ENCODE data around the gene RPE65. TPM values are rescaled to one million over a fixed set of nuclear protein-coding genes. Genes with fewer than 3 reads are reported as not detected.
"Not testable (repeated sequence)": the region's sequence is repeated elsewhere in the genome, so short reads cannot be mapped to it uniquely, and the experiment has no call there.

Gene RPE65
- total and polyA plus RNA-seq, 2 donors (not counting 1 experiment from before 2014, with no cell fraction given) = not detected

DNA sequence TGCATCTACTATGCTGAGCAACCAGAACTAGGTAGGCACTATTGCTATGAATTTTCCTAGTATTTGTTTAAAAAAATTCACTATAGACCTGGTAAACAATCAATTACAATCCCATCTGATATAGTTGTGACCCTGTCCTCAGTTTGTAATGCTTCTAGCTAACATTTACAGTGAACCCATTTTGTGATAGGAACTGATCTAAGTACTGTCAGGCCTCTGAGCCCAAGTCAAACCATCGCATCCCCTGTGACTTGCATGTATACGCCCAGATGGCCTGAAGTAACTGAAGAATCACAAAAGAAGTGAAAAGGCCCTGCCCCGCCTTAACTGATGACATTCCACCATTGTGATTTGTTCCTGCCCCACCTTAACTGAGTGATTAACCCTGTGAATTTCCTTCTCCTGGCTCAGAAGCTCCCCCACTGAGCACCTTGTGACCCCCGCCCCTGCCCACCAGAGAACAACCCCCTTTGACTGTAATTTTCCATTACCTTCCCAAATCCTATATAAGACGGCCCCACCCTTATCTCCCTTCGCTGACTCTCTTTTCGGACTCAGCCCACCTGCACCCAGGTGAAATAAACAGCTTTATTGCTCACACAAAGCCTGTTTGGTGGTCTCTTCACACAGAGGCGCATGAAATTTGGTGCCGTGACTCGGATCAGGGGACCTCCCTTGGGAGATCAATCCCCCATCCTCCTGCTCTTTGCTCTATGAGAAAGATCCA, 63.8 kb downstream of the RPE65 start:
- DNase-seq; H3K79me2 ChIP-seq (ENCODE audit: control insufficient read depth, insufficient read depth, low read length); H3K9me3 Mint-ChIP-seq (ENCODE audit: insufficient read depth); H3K27me3 Mint-ChIP-seq; CTCF ChIA-PET; POLR2A ChIA-PET; H3K4me3 Mint-ChIP-seq; intact Hi-C loops (cut with micrococcal nuclease); H3K27me3 ChIP-seq (replicated peaks in 1 of 4; ENCODE audit: control extremely low read depth in 1 of 4, control insufficient read depth in 3 of 4, insufficient read depth in 4 of 4, low read length in 3 of 4); H2AFZ ChIP-seq (ENCODE audit: insufficient read depth, low read depth, low read length, poor library complexity, severe bottlenecking); H3K9me3 ChIP-seq (ENCODE audit: control extremely low read depth in 1 of 3, control insufficient read depth in 2 of 3, insufficient read depth in 1 of 3, low read length in 2 of 3); H3K27ac ChIP-seq (ENCODE audit: low read length in 2 of 2); H3K4me1 Mint-ChIP-seq; H3K4me3 ChIP-seq (ENCODE audit: control extremely low read depth in 1 of 5, extremely low read depth in 1 of 5, insufficient read depth in 1 of 5, low read depth in 2 of 5, low read length in 4 of 5); ATAC-seq (ENCODE audit: low read depth); H3K4me2 ChIP-seq (replicated peaks; ENCODE audit: low read depth, low read length, poor library complexity, severe bottlenecking); H4K20me1 ChIP-seq (ENCODE audit: control insufficient read depth, insufficient read depth, low read length, poor library complexity, severe bottlenecking); H3K27ac Mint-ChIP-seq; H3K36me3 ChIP-seq (replicated peaks in 1 of 2; ENCODE audit: control extremely low read depth in 1 of 2, control insufficient read depth in 1 of 2, extremely low read depth in 1 of 2, insufficient read depth in 2 of 2, low read length in 1 of 2); H3K4me1 ChIP-seq (ENCODE audit: control insufficient read depth in 2 of 2, insufficient read depth in 2 of 2, low read length in 2 of 2); H3K9ac ChIP-seq (ENCODE audit: low read length): not testable (repeated sequence)
- WGBS (ENCODE audit: insufficient coverage) = 94% methylated on average over 3 of the region's 10 CpGs

DNA sequence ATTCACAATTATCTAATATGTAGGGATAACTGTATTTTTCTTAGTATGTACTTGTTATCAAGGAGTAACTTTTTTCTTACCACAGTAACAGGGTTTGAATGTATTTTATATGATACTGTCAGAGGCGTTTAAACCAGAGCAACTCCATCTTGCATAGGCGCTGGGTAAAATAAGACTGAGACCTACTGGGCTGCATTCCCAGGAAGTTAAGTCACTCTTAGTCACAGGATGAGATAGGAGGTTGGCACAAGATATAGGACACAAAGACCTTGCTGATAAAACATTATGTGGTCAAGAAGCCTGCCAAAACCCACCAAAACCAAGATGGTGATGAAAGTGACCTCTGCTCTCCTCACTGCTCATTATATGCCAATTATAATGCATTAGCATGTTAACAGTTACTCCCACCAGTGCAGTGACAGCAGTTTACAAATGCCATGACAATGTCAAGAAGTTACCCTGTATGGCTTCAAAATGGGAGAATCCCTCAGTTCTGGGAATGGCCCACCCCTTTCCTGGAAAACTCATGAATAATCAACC, 64.8 kb downstream of the RPE65 start:
- Histone ChIP-seq H3K9ac (ENCODE audit: low read length) (no peak overlapping the region), H3K27ac (ENCODE audit: low read length in 2 of 2) (no peak overlapping the region), H3K4me1 (ENCODE audit: control insufficient read depth in 2 of 2, insufficient read depth in 2 of 2, low read length in 2 of 2) (no peaks in the 10 kb centered on the region), H4K20me1 (ENCODE audit: control insufficient read depth, insufficient read depth, low read length, poor library complexity, severe bottlenecking) (no peaks in the 10 kb centered on the region), H3K27me3 (replicated peaks in 1 of 4; ENCODE audit: control extremely low read depth in 1 of 4, control insufficient read depth in 3 of 4, insufficient read depth in 4 of 4, low read length in 3 of 4) (peaks cover 0 to 3% (median 0%) of the 10 kb centered on the region in 4 experiments), H3K9me3 (ENCODE audit: control extremely low read depth in 1 of 3, control insufficient read depth in 2 of 3, insufficient read depth in 1 of 3, low read length in 2 of 3) (peaks cover 0 to 8% (median 2%) of the 10 kb centered on the region in 3 donors), H3K4me3 (ENCODE audit: control extremely low read depth in 1 of 5, extremely low read depth in 1 of 5, insufficient read depth in 1 of 5, low read depth in 2 of 5, low read length in 4 of 5) (no peak overlapping the region), H3K4me2 (replicated peaks; ENCODE audit: low read depth, low read length, poor library complexity, severe bottlenecking) (no peak overlapping the region), H3K79me2 (ENCODE audit: control insufficient read depth, insufficient read depth, low read length) (no peaks in the 10 kb centered on the region), H3K36me3 (replicated peaks in 1 of 2; ENCODE audit: control extremely low read depth in 1 of 2, control insufficient read depth in 1 of 2, extremely low read depth in 1 of 2, insufficient read depth in 2 of 2, low read length in 1 of 2) (no peaks in the 10 kb centered on the region), H2AFZ (ENCODE audit: insufficient read depth, low read depth, low read length, poor library complexity, severe bottlenecking) (no peak overlapping the region)
- Mint-ChIP-seq H3K4me3 (no peak overlapping the region), H3K4me1 (peaks cover 3% of the 10 kb centered on the region), H3K27me3 (peaks cover 4% of the 10 kb centered on the region), H3K9me3 (ENCODE audit: insufficient read depth) (no peaks in the 10 kb centered on the region), H3K27ac (no peak overlapping the region)
- intact Hi-C loops (cut with micrococcal nuclease) = no loop called here
- TF ChIP-seq, protein P1, sequence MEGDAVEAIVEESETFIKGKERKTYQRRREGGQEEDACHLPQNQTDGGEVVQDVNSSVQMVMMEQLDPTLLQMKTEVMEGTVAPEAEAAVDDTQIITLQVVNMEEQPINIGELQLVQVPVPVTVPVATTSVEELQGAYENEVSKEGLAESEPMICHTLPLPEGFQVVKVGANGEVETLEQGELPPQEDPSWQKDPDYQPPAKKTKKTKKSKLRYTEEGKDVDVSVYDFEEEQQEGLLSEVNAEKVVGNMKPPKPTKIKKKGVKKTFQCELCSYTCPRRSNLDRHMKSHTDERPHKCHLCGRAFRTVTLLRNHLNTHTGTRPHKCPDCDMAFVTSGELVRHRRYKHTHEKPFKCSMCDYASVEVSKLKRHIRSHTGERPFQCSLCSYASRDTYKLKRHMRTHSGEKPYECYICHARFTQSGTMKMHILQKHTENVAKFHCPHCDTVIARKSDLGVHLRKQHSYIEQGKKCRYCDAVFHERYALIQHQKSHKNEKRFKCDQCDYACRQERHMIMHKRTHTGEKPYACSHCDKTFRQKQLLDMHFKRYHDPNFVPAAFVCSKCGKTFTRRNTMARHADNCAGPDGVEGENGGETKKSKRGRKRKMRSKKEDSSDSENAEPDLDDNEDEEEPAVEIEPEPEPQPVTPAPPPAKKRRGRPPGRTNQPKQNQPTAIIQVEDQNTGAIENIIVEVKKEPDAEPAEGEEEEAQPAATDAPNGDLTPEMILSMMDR (IDR thresholded peaks at IDR 0.05) = no peak
- TF ChIP-seq EZH2 (IDR thresholded peaks at IDR 0.05; ENCODE audit: borderline replicate concordance, insufficient read depth, low read depth, low read length, poor library complexity, severe bottlenecking) = no peak
- DNase-seq (no peak), ATAC-seq (ENCODE audit: low read depth) (no peak)
- ChIA-PET POLR2A (no interaction called here), CTCF (no interaction called here)
- WGBS (ENCODE audit: insufficient coverage) = 100% methylated on average over 2 of the region's 2 CpGs
